Mesenchymal stem cell (in vitro differentiated cells and primary cell): Measurements from ENCODE around the gene SLAMF8.

Experiments used
- DNase-seq: peaks from one replicate; pipeline ENCODE4 v3.0.0-alpha.2; 2013
- H2AFZ ChIP-seq: one replicate; pipeline ENCODE4 v1.6.1; 2013; ENCODE audit warnings: low read depth, mild to moderate bottlenecking, control low read depth, inconsistent platforms, low read length, moderate library complexity
- H2AK5ac ChIP-seq: 2 replicates; pipeline ENCODE4 v1.6.1; 2013; ENCODE audit warnings: low read length, moderate library complexity, mild to moderate bottlenecking, inconsistent platforms; ENCODE audit not compliant: severe bottlenecking
- H2BK120ac ChIP-seq: one replicate; pipeline ENCODE4 v1.6.1; 2013; ENCODE audit warnings: low read depth, mild to moderate bottlenecking, inconsistent platforms, low read length, moderate library complexity
- H2BK12ac ChIP-seq, 2 experiments: one replicate each; pipeline ENCODE4 v1.6.1; 2013; ENCODE audit warnings: inconsistent platforms in 2 of 2, low read length in 2 of 2, mild to moderate bottlenecking in 2 of 2, moderate library complexity in 2 of 2, control low read depth in 1 of 2
- H2BK15ac ChIP-seq: one replicate; pipeline ENCODE4 v1.6.1; 2013; ENCODE audit warnings: mild to moderate bottlenecking, low read depth, inconsistent platforms; ENCODE audit not compliant: poor library complexity, severe bottlenecking
- H2BK5ac ChIP-seq: 2 replicates; pipeline ENCODE4 v1.6.1; 2013; ENCODE audit warnings: low read depth, mild to moderate bottlenecking, low read length, control low read depth, inconsistent platforms; ENCODE audit not compliant: poor library complexity, severe bottlenecking
- H3K14ac ChIP-seq, 2 experiments: one replicate each; pipeline ENCODE4 v1.6.1; 2013; ENCODE audit warnings: inconsistent platforms in 2 of 2, low read length in 2 of 2, control low read depth in 1 of 2, mild to moderate bottlenecking in 1 of 2, moderate library complexity in 1 of 2
- H3K18ac ChIP-seq, 2 experiments: one replicate each; pipeline ENCODE4 v1.6.1; 2013; ENCODE audit warnings: inconsistent platforms in 2 of 2, low read length in 2 of 2, control low read depth in 1 of 2, low read depth in 1 of 2, mild to moderate bottlenecking in 1 of 2
- H3K23ac ChIP-seq, 2 experiments: one replicate each; pipeline ENCODE4 v1.6.1; 2013; ENCODE audit warnings: inconsistent platforms in 2 of 2, low read length in 2 of 2, mild to moderate bottlenecking in 2 of 2, moderate library complexity in 2 of 2, control low read depth in 1 of 2
- H3K27ac ChIP-seq: 2 replicates; pipeline ENCODE4 v1.5.1; 2013; ENCODE audit warnings: mild to moderate bottlenecking, moderate library complexity, low read length, control low read depth, inconsistent platforms; ENCODE audit not compliant: poor library complexity, severe bottlenecking
- H3K27me3 ChIP-seq, 2 experiments: 2 replicates each; pipeline versions ENCODE4 v1.6.1 to v1.7.0; 2013; ENCODE audit warnings: low read length in 2 of 2, mild to moderate bottlenecking in 2 of 2, moderate library complexity in 2 of 2, control low read depth in 1 of 2, inconsistent platforms in 1 of 2; ENCODE audit not compliant: control insufficient read depth in 1 of 2, insufficient read depth in 1 of 2
- H3K36me3 ChIP-seq, 2 experiments: 2 replicates each; pipeline versions ENCODE4 v1.6.1 to v1.7.0; 2013; ENCODE audit warnings: low read length in 2 of 2, control low read depth in 1 of 2, inconsistent platforms in 1 of 2, low read depth in 1 of 2, mild to moderate bottlenecking in 1 of 2; ENCODE audit not compliant: insufficient read depth in 2 of 2, control insufficient read depth in 1 of 2
- H3K4ac ChIP-seq, 2 experiments: one replicate each; pipeline ENCODE4 v1.6.1; 2013; ENCODE audit warnings: inconsistent platforms in 2 of 2, low read length in 2 of 2, mild to moderate bottlenecking in 2 of 2, moderate library complexity in 2 of 2, control low read depth in 1 of 2, low read depth in 1 of 2
- H3K4me1 ChIP-seq: 2 replicates; pipeline ENCODE4 v1.6.1; 2013; ENCODE audit warnings: low read depth, low read length, control low read depth; ENCODE audit not compliant: control insufficient read depth, insufficient read depth
- H3K4me2 ChIP-seq: 2 replicates; pipeline ENCODE4 v1.6.1; 2013; ENCODE audit warnings: low read length, mild to moderate bottlenecking, inconsistent platforms; ENCODE audit not compliant: poor library complexity, severe bottlenecking
- H3K4me3 ChIP-seq, 2 experiments: 2 replicates each; pipeline versions ENCODE4 v1.5.1 to v1.7.0; 2013; ENCODE audit warnings: low read length in 2 of 2, mild to moderate bottlenecking in 2 of 2, control low read depth in 1 of 2, low read depth in 1 of 2; ENCODE audit not compliant: insufficient read depth in 1 of 2
- H3K79me1 ChIP-seq: replicated peaks from 2 replicates; pipeline ENCODE4 v1.6.1; 2013; ENCODE audit warnings: mild to moderate bottlenecking, control low read depth, low read length, inconsistent platforms; ENCODE audit not compliant: poor library complexity, severe bottlenecking
- H3K9ac ChIP-seq: 2 replicates; pipeline ENCODE4 v1.7.0; 2013; ENCODE audit warnings: mild to moderate bottlenecking, low read length, moderate library complexity
- H3K9me3 ChIP-seq: 2 replicates; pipeline ENCODE4 v1.7.0; 2013; ENCODE audit warnings: mild to moderate bottlenecking, low read length; ENCODE audit not compliant: control insufficient read depth
- H4K8ac ChIP-seq: one replicate; pipeline ENCODE4 v1.6.1; 2013; ENCODE audit warnings: inconsistent platforms, mild to moderate bottlenecking, low read length, moderate library complexity
- H4K91ac ChIP-seq: one replicate; pipeline ENCODE4 v1.6.1; 2013; ENCODE audit warnings: mild to moderate bottlenecking, low read length, inconsistent platforms
- WGBS: methylation state at CpG from one replicate; pipeline ENCODE4 v1.1.7; 2013; ENCODE audit warnings: mixed read lengths; 5-methylcytosine and 5-hydroxymethylcytosine counted together

SLAMF8 gene

GRCh38 chr1:159786966-159787365 is 39.7 kb upstream of the SLAMF8 start:
- no peak overlapping the region for H3K4me3 ChIP-seq
- no peak overlapping the region for H3K27ac ChIP-seq
- no peak overlapping the region for H3K18ac ChIP-seq
- peaks cover 10% of the 10 kb centered on the region for H3K4me1 ChIP-seq
- H2BK15ac ChIP-seq = no peak overlapping the region
- H3K23ac ChIP-seq = no peak overlapping the region
- H4K8ac ChIP-seq = no peak overlapping the region
- peaks cover 13% of the 10 kb centered on the region for H3K79me1 ChIP-seq
- H2BK120ac ChIP-seq = no peak overlapping the region
- 83% methylated on average over 3 of the region's 3 CpGs for WGBS
- H3K9ac ChIP-seq = no peak overlapping the region
- H3K9me3 ChIP-seq = no peaks in the 10 kb centered on the region
- no peak overlapping the region for H2AFZ ChIP-seq
- H3K14ac ChIP-seq = no peak overlapping the region
- peaks cover 8 to 9% of the 10 kb centered on the region in 2 experiments for H3K27me3 ChIP-seq
- H2AK5ac ChIP-seq = no peak overlapping the region
- H3K36me3 ChIP-seq = peaks cover 0 to 10% of the 10 kb centered on the region in 2 experiments
- no peak overlapping the region for H2BK12ac ChIP-seq
- no peak overlapping the region for H3K4me2 ChIP-seq
- H4K91ac ChIP-seq = no peak overlapping the region
- H3K4ac ChIP-seq = no peak overlapping the region
- DNase-seq = no peak
- H2BK5ac ChIP-seq = no peak overlapping the region

- H2AK5ac ChIP-seq = no peak overlapping the region
- H3K9ac ChIP-seq = no peak overlapping the region
- H3K4me1 ChIP-seq = no peaks in the 10 kb centered on the region
- no peak overlapping the region for H4K91ac ChIP-seq
- H3K4me3 ChIP-seq = no peak overlapping the region
- no peak overlapping the region for H3K4me2 ChIP-seq
- no peak overlapping the region for H3K23ac ChIP-seq
- H3K4ac ChIP-seq = no peak overlapping the region
- no peak overlapping the region for H2BK12ac ChIP-seq
- no peak overlapping the region for H2AFZ ChIP-seq
- DNase-seq = peak; percentile 11
- H3K27ac ChIP-seq = no peak overlapping the region
- no peak overlapping the region for H2BK5ac ChIP-seq
- no peak overlapping the region for H3K18ac ChIP-seq
- H3K14ac ChIP-seq = no peak overlapping the region
- H3K36me3 ChIP-seq = no peaks in the 10 kb centered on the region
- peaks cover 27 to 32% of the 10 kb centered on the region in 2 experiments for H3K27me3 ChIP-seq
- no peaks in the 10 kb centered on the region for H3K9me3 ChIP-seq
- H2BK120ac ChIP-seq = no peak overlapping the region
- no peak overlapping the region for H4K8ac ChIP-seq
- H3K79me1 ChIP-seq = no peaks in the 10 kb centered on the region
- no peak overlapping the region for H2BK15ac ChIP-seq
- WGBS = 1% methylated on average over 2 of the region's 2 CpGs
Observed at GRCh38 chr1:159790237-159790917, 36.3 kb upstream of the SLAMF8 start.

GRCh38 chr1:159791031-159791430 is 35.6 kb upstream of the SLAMF8 start:
- Histone ChIP-seq H3K27me3 (peaks cover 32 to 39% of the 10 kb centered on the region in 2 experiments), H3K18ac (no peak overlapping the region), H3K9me3 (no peaks in the 10 kb centered on the region), H3K4me2 (no peak overlapping the region), H3K14ac (no peak overlapping the region), H3K27ac (no peak overlapping the region), H3K4me3 (no peak overlapping the region), H2BK120ac (no peak overlapping the region), H2BK12ac (no peak overlapping the region), H2AK5ac (no peak overlapping the region), H3K79me1 (no peaks in the 10 kb centered on the region), H3K4me1 (no peaks in the 10 kb centered on the region), H4K91ac (no peak overlapping the region), H3K36me3 (no peaks in the 10 kb centered on the region), H2BK5ac (no peak overlapping the region), H3K9ac (no peak overlapping the region), H2BK15ac (no peak overlapping the region), H4K8ac (no peak overlapping the region), H2AFZ (no peak overlapping the region), H3K23ac (no peak overlapping the region), H3K4ac (no peak overlapping the region)
- WGBS = 84% methylated on average over 3 of the region's 3 CpGs
- DNase-seq = no peak

GRCh38 chr1:159791461-159791860 is 35.2 kb upstream of the SLAMF8 start:
- H2AFZ ChIP-seq = no peak overlapping the region
- H3K9me3 ChIP-seq = no peaks in the 10 kb centered on the region
- no peak for DNase-seq
- no peak overlapping the region for H4K8ac ChIP-seq
- no peaks in the 10 kb centered on the region for H3K4me1 ChIP-seq
- H4K91ac ChIP-seq = no peak overlapping the region
- no peak overlapping the region for H3K4me3 ChIP-seq
- H3K27ac ChIP-seq = no peak overlapping the region
- H2BK5ac ChIP-seq = no peak overlapping the region
- no peaks in the 10 kb centered on the region for H3K79me1 ChIP-seq
- no peak overlapping the region for H2BK15ac ChIP-seq
- no peak overlapping the region for H3K14ac ChIP-seq
- no peak overlapping the region for H3K23ac ChIP-seq
- 39% methylated on average over 3 of the region's 3 CpGs for WGBS
- H3K18ac ChIP-seq = peak overlapping the region in 1 of 2 experiments; percentile 9
- H2BK120ac ChIP-seq = no peak overlapping the region
- no peak overlapping the region for H3K4ac ChIP-seq
- no peaks in the 10 kb centered on the region for H3K36me3 ChIP-seq
- no peak overlapping the region for H3K9ac ChIP-seq
- H3K27me3 ChIP-seq = peaks cover 36 to 43% of the 10 kb centered on the region in 2 experiments
- H3K4me2 ChIP-seq = no peak overlapping the region
- no peak overlapping the region for H2BK12ac ChIP-seq
- no peak overlapping the region for H2AK5ac ChIP-seq
